ENCODE data around the gene NUMBL. TPM values are rescaled to one million over a fixed set of nuclear protein-coding genes. Genes with fewer than 3 reads are reported as not detected.

Gene NUMBL
- total and polyA plus RNA-seq, 2 of the 13 experiments (the other 11 are each of a cell fraction or from before 2014, with no cell fraction given) = 0.49 to 2.3 TPM

DNA sequence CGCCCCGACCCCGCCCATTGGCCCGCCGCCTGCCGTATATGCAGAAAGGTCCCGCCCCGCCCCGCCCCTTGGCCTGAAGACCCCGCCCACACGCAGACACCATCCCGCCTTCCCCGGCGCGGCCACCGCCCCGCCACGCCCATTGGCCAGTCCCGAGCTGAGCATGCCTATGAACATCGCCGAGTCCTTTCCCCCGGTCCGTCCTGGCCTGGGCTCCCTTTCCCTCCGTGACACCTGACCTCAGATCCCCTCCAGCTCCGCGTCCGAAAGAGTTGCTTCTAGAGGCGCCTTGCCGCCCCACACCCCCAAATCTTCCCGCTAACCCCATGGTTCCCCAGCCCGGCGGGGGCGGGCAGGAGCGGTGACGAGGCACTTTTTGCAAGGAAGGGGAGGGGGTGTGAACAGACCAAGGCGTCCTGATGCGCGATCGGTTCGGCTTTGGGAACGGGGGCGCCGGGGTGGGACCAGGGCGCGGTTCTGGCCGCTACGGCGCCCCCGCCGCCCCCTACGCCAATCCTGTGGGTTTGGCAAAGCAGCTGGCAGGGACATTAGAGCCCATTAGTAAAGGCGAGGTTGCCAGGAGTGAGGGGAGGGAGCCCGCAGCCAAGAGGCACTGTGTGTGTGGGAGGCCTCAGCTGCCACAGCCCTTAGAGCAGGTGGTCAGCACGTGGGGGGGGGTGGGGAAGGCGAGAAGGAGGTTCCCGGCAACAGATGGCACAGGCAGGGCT lies 406 bp upstream of the NUMBL start (continued):
- TF ChIP-seq, protein P1, sequence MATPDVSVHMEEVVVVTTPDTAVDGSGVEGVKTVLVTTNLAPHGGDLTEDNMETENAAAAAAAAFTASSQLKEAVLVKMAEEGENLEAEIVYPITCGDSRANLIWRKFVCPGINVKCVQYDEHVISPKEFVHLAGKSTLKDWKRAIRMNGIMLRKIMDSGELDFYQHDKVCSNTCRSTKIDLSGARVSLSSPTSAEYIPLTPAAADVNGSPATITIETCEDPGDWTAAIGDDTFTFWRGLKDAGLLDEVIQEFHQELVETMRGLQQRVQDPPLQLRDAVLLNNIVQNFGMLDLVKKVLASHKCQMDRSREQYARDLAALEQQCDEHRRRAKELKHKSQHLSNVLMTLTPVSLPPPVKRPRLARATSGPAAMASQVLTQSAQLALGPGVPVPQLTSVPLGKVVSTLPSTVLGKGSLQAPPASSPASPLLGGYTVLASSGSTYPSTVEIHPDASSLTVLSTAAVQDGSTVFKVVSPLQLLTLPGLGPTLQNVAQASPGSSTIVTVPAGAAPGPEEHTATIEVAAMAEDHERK (CRISPR knock-in tag; IDR thresholded peaks at IDR 0.05; ENCODE audit: low read depth) = no peak
- TF ChIP-seq U2AF2 (IDR thresholded peaks at IDR 0.05; ENCODE audit: low read depth, low read length) (no peak), YY1 (IDR thresholded peaks at IDR 0.05; ENCODE audit: insufficient read depth, insufficient replicate concordance, low read depth, low read length) (no peak), RBM22 (optimal IDR thresholded peaks at IDR 0.05; ENCODE audit: low read length) (no peak), RXRB (CRISPR knock-in tag; IDR thresholded peaks at IDR 0.05; ENCODE audit: borderline replicate concordance) (no peak), FOXJ3 (CRISPR knock-in tag; IDR thresholded peaks at IDR 0.05; ENCODE audit: borderline replicate concordance) (no peak), ZNF75D (CRISPR knock-in tag; IDR thresholded peaks at IDR 0.05; ENCODE audit: borderline replicate concordance) (no peak), KLF9 (CRISPR knock-in tag; IDR thresholded peaks at IDR 0.05; ENCODE audit: low read depth) (no peak), ZNF138 (CRISPR knock-in tag; IDR thresholded peaks at IDR 0.05; ENCODE audit: low read depth) (no peak), ZNF737 (CRISPR knock-in tag; IDR thresholded peaks at IDR 0.05; ENCODE audit: borderline replicate concordance) (no peak), ATRX (CRISPR knock-in tag; IDR thresholded peaks at IDR 0.05; ENCODE audit: borderline replicate concordance) (no peak), ZSCAN20 (CRISPR knock-in tag; IDR thresholded peaks at IDR 0.05; ENCODE audit: borderline replicate concordance) (no peak), ZNF460 (CRISPR knock-in tag; IDR thresholded peaks at IDR 0.05; ENCODE audit: borderline replicate concordance) (no peak)
- TF ChIP-seq, protein P2, sequence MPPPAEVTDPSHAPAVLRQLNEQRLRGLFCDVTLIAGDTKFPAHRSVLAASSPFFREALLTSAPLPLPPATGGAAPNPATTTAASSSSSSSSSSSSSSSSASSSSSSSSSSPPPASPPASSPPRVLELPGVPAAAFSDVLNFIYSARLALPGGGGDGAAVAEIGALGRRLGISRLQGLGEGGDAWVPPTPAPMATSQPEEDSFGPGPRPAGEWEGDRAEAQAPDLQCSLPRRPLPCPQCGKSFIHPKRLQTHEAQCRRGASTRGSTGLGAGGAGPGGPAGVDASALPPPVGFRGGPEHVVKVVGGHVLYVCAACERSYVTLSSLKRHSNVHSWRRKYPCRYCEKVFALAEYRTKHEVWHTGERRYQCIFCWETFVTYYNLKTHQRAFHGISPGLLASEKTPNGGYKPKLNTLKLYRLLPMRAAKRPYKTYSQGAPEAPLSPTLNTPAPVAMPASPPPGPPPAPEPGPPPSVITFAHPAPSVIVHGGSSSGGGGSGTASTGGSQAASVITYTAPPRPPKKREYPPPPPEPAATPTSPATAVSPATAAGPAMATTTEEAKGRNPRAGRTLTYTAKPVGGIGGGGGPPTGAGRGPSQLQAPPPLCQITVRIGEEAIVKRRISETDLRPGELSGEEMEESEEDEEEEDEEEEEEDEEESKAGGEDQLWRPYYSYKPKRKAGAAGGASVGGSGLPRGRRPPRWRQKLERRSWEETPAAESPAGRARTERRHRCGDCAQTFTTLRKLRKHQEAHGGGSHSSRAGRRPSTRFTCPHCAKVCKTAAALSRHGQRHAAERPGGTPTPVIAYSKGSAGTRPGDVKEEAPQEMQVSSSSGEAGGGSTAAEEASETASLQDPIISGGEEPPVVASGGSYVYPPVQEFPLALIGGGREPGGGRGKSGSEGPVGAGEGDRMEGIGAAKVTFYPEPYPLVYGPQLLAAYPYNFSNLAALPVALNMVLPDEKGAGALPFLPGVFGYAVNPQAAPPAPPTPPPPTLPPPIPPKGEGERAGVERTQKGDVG (CRISPR knock-in tag; IDR thresholded peaks at IDR 0.05; ENCODE audit: borderline replicate concordance) = no peak

Measured in HepG2 (cell line).